Natural killer cell (primary cell): ENCODE data around the gene UNC5B. TPM values are rescaled to one million over a fixed set of nuclear protein-coding genes. Genes with fewer than 3 reads are reported as not detected.

Experiments used
- ATAC-seq, 3 donors: fragments of 150-1000 bp in 2 of 3; fragments of 200-7000 bp in 1 of 3; cut with Tn5 transposase; 1 replicate in 1 of 3; 2 replicates in 2 of 3; pipeline ENCODE4 v1.10.0; 2021; ENCODE audit warnings: mild to moderate bottlenecking in 2 of 3, moderate library complexity in 2 of 3
- DNase-seq, 2 donors: peaks; one replicate each; pipeline versions ENCODE4 v3.0.0 to v3.0.0-alpha.2; 2013 to 2021; ENCODE audit warnings: mixed read lengths in 1 of 2
- H3K27ac ChIP-seq: one replicate; pipeline ENCODE4 v1.5.1; 2013; ENCODE audit warnings: mild to moderate bottlenecking, low read length
- H3K27me3 ChIP-seq: one replicate; pipeline ENCODE4 v1.6.1; 2013; ENCODE audit warnings: low read length; ENCODE audit not compliant: control insufficient read depth, insufficient read depth
- H3K36me3 ChIP-seq: one replicate; pipeline ENCODE4 v1.6.1; 2013; ENCODE audit warnings: low read length; ENCODE audit not compliant: control insufficient read depth, insufficient read depth
- H3K4me1 ChIP-seq: one replicate; pipeline ENCODE4 v1.6.1; 2013; ENCODE audit warnings: low read length; ENCODE audit not compliant: control insufficient read depth, insufficient read depth
- H3K4me3 ChIP-seq: one replicate; pipeline ENCODE4 v1.5.1; 2013; ENCODE audit warnings: low read length
- H3K9me3 ChIP-seq: one replicate; pipeline ENCODE4 v1.6.1; 2013; ENCODE audit warnings: low read length; ENCODE audit not compliant: control insufficient read depth, insufficient read depth
- H3K27ac Mint-ChIP-seq, 2 donors: one replicate each; pipeline ENCODE4 v1.8.0; 2022; ENCODE audit warnings: mild to moderate bottlenecking in 2 of 2, mixed read lengths in 2 of 2, moderate library complexity in 1 of 2
- H3K27me3 Mint-ChIP-seq, 2 donors: one replicate each; pipeline ENCODE4 v1.8.0; 2022; ENCODE audit warnings: low read depth in 2 of 2, mixed read lengths in 2 of 2
- H3K36me3 Mint-ChIP-seq: one replicate; pipeline ENCODE4 v1.8.0; 2022; ENCODE audit warnings: mixed read lengths
- H3K4me1 Mint-ChIP-seq, 2 donors: one replicate each; pipeline ENCODE4 v1.8.0; 2022; ENCODE audit warnings: mixed read lengths in 2 of 2
- H3K4me3 Mint-ChIP-seq: one replicate; pipeline ENCODE4 v1.8.0; 2022; ENCODE audit warnings: mild to moderate bottlenecking, moderate library complexity, mixed read lengths
- H3K9me3 Mint-ChIP-seq, 2 donors: one replicate each; pipeline ENCODE4 v1.8.0; 2022; ENCODE audit warnings: mixed read lengths in 2 of 2
- CTCF ChIP-seq: fragments of 200-600 bp; IDR thresholded peaks from one replicate; pipeline ENCODE4 v1.8.0; 2022; ENCODE audit warnings: antibody characterized with exemption
- WGBS: methylation state at CpG from one replicate; pipeline ENCODE4 v1.1.7; 2013; ENCODE audit warnings: missing lambda C conversion rate; ENCODE audit not compliant: insufficient coverage; 5-methylcytosine and 5-hydroxymethylcytosine counted together
- intact Hi-C: fragments of 100-400 bp; cut with micrococcal nuclease; formaldehyde crosslinking; loops from one replicate; pipeline ENCODE4 v1.14.2; 2022
- total RNA-seq, 4 donors: library from RNA; stranded (reverse); fragments of 120-200 nt in 1 of 4; gene quantifications; one replicate each; pipeline versions ENCODE4 v1.2.3 to v1.2.4, GENCODE V29; 2013 to 2022

Gene UNC5B
- total RNA-seq, 3 donors from 2014 or later (not counting 1 experiment from before 2014, with no cell fraction given), result 0.09 to 0.65 (median 0.09) TPM

- DNase-seq (no peak), ATAC-seq (no peak)
- peaks cover 0 to 8% of the 10 kb centered on the region in 2 donors for H3K4me1 Mint-ChIP-seq
- 86% methylated on average over 5 of the region's 5 CpGs for WGBS
- no peak for TF ChIP-seq CTCF
- H3K4me1 ChIP-seq, result peaks cover 11% of the 10 kb centered on the region
- no peak overlapping the region for H3K4me3 ChIP-seq
- no peak overlapping the region for H3K27ac Mint-ChIP-seq
- H3K36me3 Mint-ChIP-seq, result no peaks in the 10 kb centered on the region
- intact Hi-C loops, result no loop called here
- H3K27ac ChIP-seq, result no peak overlapping the region
- no peak overlapping the region for H3K4me3 Mint-ChIP-seq
- H3K9me3 ChIP-seq, result no peaks in the 10 kb centered on the region
- peaks cover 7 to 10% of the 10 kb centered on the region in 2 donors for H3K27me3 Mint-ChIP-seq
- no peaks in the 10 kb centered on the region for H3K9me3 Mint-ChIP-seq
- no peaks in the 10 kb centered on the region for H3K27me3 ChIP-seq
- no peaks in the 10 kb centered on the region for H3K36me3 ChIP-seq
Observed at GRCh38 chr10:71221586-71222202, 9.3 kb downstream of the UNC5B start.

GRCh38 chr10:71222601-71223346 lies 10.4 kb downstream of the UNC5B start:
- H3K27me3 ChIP-seq, result no peaks in the 10 kb centered on the region
- Mint-ChIP-seq H3K9me3 (no peaks in the 10 kb centered on the region), H3K27me3 (peaks cover 4 to 10% of the 10 kb centered on the region in 2 donors), H3K4me3 (no peak overlapping the region), H3K4me1 (peaks cover 0 to 5% of the 10 kb centered on the region in 2 donors), H3K27ac (no peak overlapping the region), H3K36me3 (no peaks in the 10 kb centered on the region)
- H3K4me1 ChIP-seq, result peaks cover 2% of the 10 kb centered on the region
- no peak overlapping the region for H3K4me3 ChIP-seq
- 75% methylated on average over 11 of the region's 11 CpGs for WGBS
- DNase-seq (no peak), ATAC-seq (no peak)
- TF ChIP-seq CTCF, result no peak
- H3K36me3 ChIP-seq, result no peaks in the 10 kb centered on the region
- intact Hi-C loops, result no loop called here
- no peaks in the 10 kb centered on the region for H3K9me3 ChIP-seq
- no peak overlapping the region for H3K27ac ChIP-seq

GRCh38 chr10:71223347-71224058 lies 11.1 kb downstream of the UNC5B start:
- Mint-ChIP-seq H3K4me1 (no peaks in the 10 kb centered on the region), H3K27me3 (peaks cover 0 to 10% of the 10 kb centered on the region in 2 donors), H3K27ac (no peak overlapping the region), H3K9me3 (no peaks in the 10 kb centered on the region), H3K36me3 (no peaks in the 10 kb centered on the region), H3K4me3 (no peak overlapping the region)
- intact Hi-C loops, result no loop called here
- WGBS, result 83% methylated on average over 4 of the region's 4 CpGs
- Histone ChIP-seq H3K9me3 (no peaks in the 10 kb centered on the region), H3K36me3 (no peaks in the 10 kb centered on the region), H3K4me1 (no peaks in the 10 kb centered on the region), H3K27ac (no peak overlapping the region), H3K27me3 (no peaks in the 10 kb centered on the region), H3K4me3 (no peak overlapping the region)
- DNase-seq (no peak), ATAC-seq (no peak)
- no peak for TF ChIP-seq CTCF
